SK-N-SH (cell line): ENCODE results near the gene FMN1. TPM values are rescaled to one million over a fixed set of nuclear protein-coding genes. Genes with fewer than 3 reads are reported as not detected.

Source experiments
- CTCF ChIA-PET: fragments of 300-600, 350-600 bp; formaldehyde crosslinking; extraction: SDS; loops from one replicate; lab custom pipeline; 2021; lab: Yijun Ruan, JAX
- POLR2A ChIA-PET: fragments of 350-600 bp; sonication (Branson Sonifier 250); formaldehyde crosslinking; extraction: SDS; loops from one replicate; lab custom pipeline; 2020; ENCODE audit warnings: antibody characterized with exemption, inconsistent platforms; lab: Yijun Ruan, JAX
- DNase-seq: peaks from one replicate; pipeline ENCODE4 v3.0.0; 2012
- H2AFZ ChIP-seq: fragments of 200-600 bp; sonication (generic); 2 replicates; pipeline ENCODE4 v1.8.1; 2016; ENCODE audit warnings: antibody characterized with exemption, mild to moderate bottlenecking, low read depth
- H3F3A ChIP-seq: fragments of 200-600 bp; sonication (generic); replicated peaks from 2 replicates; pipeline ENCODE3; 2016; ENCODE audit warnings: antibody characterized with exemption, mild to moderate bottlenecking; ENCODE audit not compliant: insufficient read depth
- H3K27ac ChIP-seq, 2 experiments: fragments of 200-500 bp in 1 of 2; fragments of 200-600 bp in 1 of 2; sonication (Bioruptor generic) in 1 of 2; sonication (generic), shearing (Covaris generic) in 1 of 2; 2 replicates each; pipeline versions ENCODE4 v1.5.1 to v1.6.1; 2014 to 2016; ENCODE audit warnings: low read depth in 2 of 2, inconsistent platforms in 1 of 2, low read length in 1 of 2, mild to moderate bottlenecking in 1 of 2, mixed read lengths in 1 of 2
- H3K27me3 ChIP-seq: fragments of 200-600 bp; sonication (generic), shearing (Covaris generic); 2 replicates; pipeline ENCODE4 v1.6.1; 2016; ENCODE audit warnings: mixed run types; ENCODE audit not compliant: insufficient read depth
- H3K36me3 ChIP-seq, 2 experiments: fragments of 200-500 bp in 1 of 2; fragments of 200-600 bp in 1 of 2; sonication (Bioruptor generic) in 1 of 2; sonication (generic) in 1 of 2; replicated peaks in 1 of 2; 2 replicates each; pipeline versions ENCODE3 to v1.5.1; 2014 to 2016; ENCODE audit warnings: low read length in 1 of 2, mild to moderate bottlenecking in 1 of 2; ENCODE audit not compliant: insufficient read depth in 2 of 2, control insufficient read depth in 1 of 2
- H3K4me1 ChIP-seq, 2 experiments: fragments of 200-500 bp in 1 of 2; fragments of 200-600 bp in 1 of 2; sonication (Bioruptor generic) in 1 of 2; sonication (generic), shearing (Covaris generic) in 1 of 2; 2 replicates each; pipeline versions ENCODE4 v1.5.1 to v1.6.1; 2014 to 2016; ENCODE audit warnings: low read depth in 1 of 2, low read length in 1 of 2, mixed run types in 1 of 2; ENCODE audit not compliant: insufficient read depth in 2 of 2, control insufficient read depth in 1 of 2
- H3K4me2 ChIP-seq: fragments of 200-600 bp; sonication (generic), shearing (Covaris generic); 2 replicates; pipeline ENCODE4 v1.6.1; 2017; ENCODE audit warnings: mixed run types
- H3K4me3 ChIP-seq, 2 experiments: fragments of 200-500 bp in 1 of 2; fragments of 200-600 bp in 1 of 2; sonication (Bioruptor generic) in 1 of 2; sonication (generic), shearing (Covaris generic) in 1 of 2; 2 replicates each; pipeline versions ENCODE4 v1.5.1 to v1.8.1; 2014 to 2016; ENCODE audit warnings: low read depth in 2 of 2, inconsistent platforms in 1 of 2, low read length in 1 of 2, mild to moderate bottlenecking in 1 of 2, mixed read lengths in 1 of 2, moderate library complexity in 1 of 2
- H3K79me2 ChIP-seq: fragments of 200-600 bp; sonication (generic); 2 replicates; pipeline ENCODE4 v1.8.1; 2017; ENCODE audit warnings: mild to moderate bottlenecking; ENCODE audit not compliant: insufficient read depth
- H3K9ac ChIP-seq: fragments of 200-600 bp; sonication (generic); 2 replicates; pipeline ENCODE4 v1.6.1; 2017; ENCODE audit warnings: mixed run types
- H3K9me2 ChIP-seq: fragments of 200-600 bp; sonication (generic); 2 replicates; pipeline ENCODE4 v1.6.1; 2017; ENCODE audit warnings: mixed run types
- H3K9me3 ChIP-seq: fragments of 200-600 bp; sonication (generic); 2 replicates; pipeline ENCODE4 v1.6.1; 2017; ENCODE audit warnings: mixed run types, mild to moderate bottlenecking, moderate library complexity
- H4K20me1 ChIP-seq: fragments of 200-600 bp; sonication (generic); 2 replicates; pipeline ENCODE4 v1.6.1; 2017; ENCODE audit warnings: mild to moderate bottlenecking, mixed run types; ENCODE audit not compliant: insufficient read depth
- FOXJ3 ChIP-seq: sonication (generic); formaldehyde crosslinking; IDR thresholded peaks from 2 replicates; pipeline ENCODE4 v1.5.1; 2020; ENCODE audit warnings: mild to moderate bottlenecking, missing genetic modification reagents
- FOXM1 ChIP-seq: IDR thresholded peaks from 2 replicates; pipeline ENCODE4 v1.4.0; 2012; ENCODE audit warnings: low read depth, mild to moderate bottlenecking
- GABPA ChIP-seq: IDR thresholded peaks from 2 replicates; pipeline ENCODE4 v1.4.0; 2012; ENCODE audit warnings: low read depth, mild to moderate bottlenecking
- MXI1 ChIP-seq: IDR thresholded peaks from 2 replicates; pipeline ENCODE4 v1.6.1; 2012; ENCODE audit warnings: mild to moderate bottlenecking, low read depth, low read length, improper control_type of control experiment
- NFIC ChIP-seq: IDR thresholded peaks from 2 replicates; pipeline ENCODE4 v1.4.0; 2012; ENCODE audit warnings: borderline replicate concordance
- NRF1 ChIP-seq: IDR thresholded peaks from 2 replicates; pipeline ENCODE4 v1.6.1; 2012; ENCODE audit warnings: low read depth, mild to moderate bottlenecking, low read length
- PBX3 ChIP-seq: IDR thresholded peaks from 2 replicates; pipeline ENCODE4; 2012
- RAD21 ChIP-seq: IDR thresholded peaks from 2 replicates; pipeline ENCODE4 v1.6.1; 2012; ENCODE audit warnings: mild to moderate bottlenecking, low read length
- REST ChIP-seq: IDR thresholded peaks from 2 replicates; pipeline ENCODE4 v1.6.1; 2012; ENCODE audit warnings: mild to moderate bottlenecking, low read depth, low read length, moderate library complexity
- RFX5 ChIP-seq: IDR thresholded peaks from 2 replicates; pipeline ENCODE4 v1.6.1; 2012; ENCODE audit warnings: mild to moderate bottlenecking, improper control_type of control experiment, low read length
- SMC3 ChIP-seq: IDR thresholded peaks from 2 replicates; pipeline ENCODE4 v1.6.1; 2012; ENCODE audit warnings: low read depth, low read length, improper control_type of control experiment
- TCF12 ChIP-seq: IDR thresholded peaks from 2 replicates; pipeline ENCODE4 v1.4.0; 2012
- TEAD4 ChIP-seq: IDR thresholded peaks from 2 replicates; pipeline ENCODE4 v1.4.0; 2012; ENCODE audit warnings: mild to moderate bottlenecking, borderline replicate concordance; ENCODE audit not compliant: insufficient read depth
- YY1 ChIP-seq: IDR thresholded peaks from 2 replicates; pipeline ENCODE4 v1.4.0; 2012; ENCODE audit warnings: low read depth, mild to moderate bottlenecking
- WGBS: methylation state at CpG from one replicate; pipeline ENCODE4 v1.1.6; 2017; ENCODE audit warnings: low lambda C conversion rate; 5-methylcytosine and 5-hydroxymethylcytosine counted together
- polyA plus RNA-seq, 3 experiments: library from polyadenylated mRNA; depleted of rRNA; stranded (reverse); fragments of >200 nt; gene quantifications; 2 replicates each; pipeline ENCODE4 v1.2.3, GENCODE V29; 2012

The FMN1 gene
- polyA plus RNA-seq, 1 of the 3 experiments (the other 2 are of a cell fraction): 9.1 TPM

GRCh38 chr15:33206366-33206765 lies 11.9 kb upstream of the FMN1 start:
- no peaks in the 10 kb centered on the region for H4K20me1 ChIP-seq
- TF ChIP-seq MXI1 (no peak), NFIC (no peak), FOXJ3 (CRISPR knock-in tag) (no peak), TEAD4 (no peak), TCF12 (no peak), GABPA (no peak), PBX3 (no peak), RAD21 (no peak)
- TF ChIP-seq, all 33 proteins: peak for 0
- no peak overlapping the region for H2AFZ ChIP-seq
- H3K4me1 ChIP-seq: peaks cover 0 to 21% of the 10 kb centered on the region in 2 experiments; a peak in 2 of 4 replicates
- no peaks in the 10 kb centered on the region for H3K79me2 ChIP-seq
- peaks cover 3% of the 10 kb centered on the region for H3F3A ChIP-seq
- no peaks in the 10 kb centered on the region for H3K9me3 ChIP-seq
- no peaks in the 10 kb centered on the region for H3K27me3 ChIP-seq
- no peak for DNase-seq
- 60% methylated on average over 3 of the region's 3 CpGs for WGBS
- H3K4me2 ChIP-seq: no peak overlapping the region
- ChIA-PET CTCF (no interaction called here), POLR2A (no interaction called here)
- no peaks in the 10 kb centered on the region for H3K9me2 ChIP-seq
- no peak overlapping the region for H3K4me3 ChIP-seq
- no peaks in the 10 kb centered on the region for H3K36me3 ChIP-seq
- H3K27ac ChIP-seq: no peak overlapping the region
- H3K9ac ChIP-seq: no peak overlapping the region

GRCh38 chr15:33204926-33205325 lies 10.4 kb upstream of the FMN1 start:
- Histone ChIP-seq H3K4me1 (peaks cover 0 to 9% of the 10 kb centered on the region in 2 experiments; a peak in 2 of 4 replicates), H3K9ac (no peak overlapping the region), H3K27me3 (no peaks in the 10 kb centered on the region), H3K4me2 (no peak overlapping the region), H3K9me2 (no peaks in the 10 kb centered on the region), H3K4me3 (no peak overlapping the region), H3K36me3 (no peaks in the 10 kb centered on the region), H3K9me3 (no peaks in the 10 kb centered on the region), H2AFZ (no peak overlapping the region), H3K27ac (no peak overlapping the region), H3K79me2 (no peaks in the 10 kb centered on the region), H4K20me1 (no peaks in the 10 kb centered on the region), H3F3A (peaks cover 8% of the 10 kb centered on the region)
- POLR2A ChIA-PET: no interaction called here
- TF ChIP-seq NRF1: no peak
- TF ChIP-seq SMC3: no peak
- TF ChIP-seq REST: no peak
- TF ChIP-seq RFX5: no peak
- no peak for TF ChIP-seq YY1
- TF ChIP-seq FOXM1: no peak
- no peak for DNase-seq
- 90% methylated on average over 2 of the region's 3 CpGs for WGBS
- CTCF ChIA-PET: interaction anchor here (0.9 kb wide), 1 partner anchor 9 kb away, joined by 3 read pairs; no protein-coding TSS in a partner anchor
